ENCODE measurements around the gene EPHA5.

The EPHA5 gene

DNA sequence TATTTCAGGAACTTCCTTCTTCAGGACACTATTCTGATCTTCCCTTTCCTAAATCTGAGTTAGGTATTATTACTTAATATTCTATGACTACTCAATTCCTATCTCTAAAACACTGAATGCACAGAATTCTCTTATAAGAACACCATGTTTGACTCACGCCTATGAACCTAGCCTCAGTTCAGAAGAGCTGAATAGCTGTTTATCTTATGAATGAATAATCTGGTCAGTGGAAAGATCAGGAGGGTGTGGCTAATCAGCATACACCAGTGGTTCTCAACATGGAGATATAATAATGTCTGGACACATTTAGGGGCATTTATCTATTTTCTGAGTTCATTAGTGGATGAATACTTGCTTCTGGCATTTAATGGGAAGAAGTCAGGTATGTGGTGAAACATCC lies 24.2 kb downstream of the EPHA5 start:
- DNase-seq (ENCODE audit: low read depth) = no peak
- TF ChIP-seq, protein P1, sequence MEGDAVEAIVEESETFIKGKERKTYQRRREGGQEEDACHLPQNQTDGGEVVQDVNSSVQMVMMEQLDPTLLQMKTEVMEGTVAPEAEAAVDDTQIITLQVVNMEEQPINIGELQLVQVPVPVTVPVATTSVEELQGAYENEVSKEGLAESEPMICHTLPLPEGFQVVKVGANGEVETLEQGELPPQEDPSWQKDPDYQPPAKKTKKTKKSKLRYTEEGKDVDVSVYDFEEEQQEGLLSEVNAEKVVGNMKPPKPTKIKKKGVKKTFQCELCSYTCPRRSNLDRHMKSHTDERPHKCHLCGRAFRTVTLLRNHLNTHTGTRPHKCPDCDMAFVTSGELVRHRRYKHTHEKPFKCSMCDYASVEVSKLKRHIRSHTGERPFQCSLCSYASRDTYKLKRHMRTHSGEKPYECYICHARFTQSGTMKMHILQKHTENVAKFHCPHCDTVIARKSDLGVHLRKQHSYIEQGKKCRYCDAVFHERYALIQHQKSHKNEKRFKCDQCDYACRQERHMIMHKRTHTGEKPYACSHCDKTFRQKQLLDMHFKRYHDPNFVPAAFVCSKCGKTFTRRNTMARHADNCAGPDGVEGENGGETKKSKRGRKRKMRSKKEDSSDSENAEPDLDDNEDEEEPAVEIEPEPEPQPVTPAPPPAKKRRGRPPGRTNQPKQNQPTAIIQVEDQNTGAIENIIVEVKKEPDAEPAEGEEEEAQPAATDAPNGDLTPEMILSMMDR (IDR thresholded peaks at IDR 0.05; ENCODE audit: low read depth, low read length, missing control alignments) = no peak
- H3K4me3 ChIP-seq (ENCODE audit: low read depth, low read length) = no peak overlapping the region
- in situ Hi-C loops (cut with HindIII; ENCODE audit: low sequenced_read_pairs) = no loop called here

- TF ChIP-seq, protein P1 (IDR thresholded peaks at IDR 0.05; ENCODE audit: low read depth, low read length, missing control alignments) = no peak
- in situ Hi-C loops (cut with HindIII; ENCODE audit: low sequenced_read_pairs) = no loop called here
- DNase-seq (ENCODE audit: low read depth) = no peak
- H3K4me3 ChIP-seq (ENCODE audit: low read depth, low read length) = no peak overlapping the region
Observed at GRCh38 chr4:65645185-65645584, 25.1 kb downstream of the EPHA5 start.

DNA sequence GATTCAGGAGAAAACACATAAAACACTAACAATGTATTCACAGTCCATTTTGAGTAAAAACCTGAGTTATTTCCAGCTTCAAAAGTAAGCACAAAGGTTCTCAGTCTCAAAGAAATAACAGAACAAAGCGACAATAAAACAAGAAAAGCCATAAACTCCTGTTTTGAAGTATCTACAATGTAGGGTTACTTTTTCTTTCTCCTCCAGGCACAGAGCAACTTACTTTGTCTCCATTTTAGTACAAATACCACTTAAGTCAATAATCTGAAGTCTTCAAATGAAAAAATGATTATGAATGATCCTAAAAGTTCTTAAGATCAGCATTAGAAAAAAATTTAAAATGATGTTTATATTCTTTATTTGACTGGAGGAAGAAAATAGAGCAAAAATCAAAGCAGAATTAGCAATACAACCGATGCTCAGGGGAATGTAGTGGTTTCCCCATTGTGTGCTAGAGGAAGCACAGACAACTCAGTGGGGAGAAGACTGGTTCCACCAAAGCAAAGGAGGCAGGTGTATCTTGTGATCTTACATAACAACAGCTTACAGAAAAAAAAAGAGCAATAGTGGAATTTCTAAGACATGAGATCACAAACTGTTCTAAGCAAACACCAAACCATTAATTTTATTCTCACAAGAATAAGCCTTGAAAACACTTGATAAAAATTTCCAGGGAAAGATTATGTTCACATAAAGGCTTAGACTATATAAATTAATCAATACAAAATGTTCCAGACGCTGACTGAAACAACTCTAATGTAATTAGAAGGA lies 35.1 kb downstream of the EPHA5 start:
- H3K4me3 ChIP-seq (ENCODE audit: low read depth, low read length) = no peak overlapping the region
- in situ Hi-C loops (cut with HindIII; ENCODE audit: low sequenced_read_pairs) = no loop called here
- DNase-seq (ENCODE audit: low read depth) = no peak
- TF ChIP-seq, protein P1 (IDR thresholded peaks at IDR 0.05; ENCODE audit: low read depth, low read length, missing control alignments) = no peak

DNA sequence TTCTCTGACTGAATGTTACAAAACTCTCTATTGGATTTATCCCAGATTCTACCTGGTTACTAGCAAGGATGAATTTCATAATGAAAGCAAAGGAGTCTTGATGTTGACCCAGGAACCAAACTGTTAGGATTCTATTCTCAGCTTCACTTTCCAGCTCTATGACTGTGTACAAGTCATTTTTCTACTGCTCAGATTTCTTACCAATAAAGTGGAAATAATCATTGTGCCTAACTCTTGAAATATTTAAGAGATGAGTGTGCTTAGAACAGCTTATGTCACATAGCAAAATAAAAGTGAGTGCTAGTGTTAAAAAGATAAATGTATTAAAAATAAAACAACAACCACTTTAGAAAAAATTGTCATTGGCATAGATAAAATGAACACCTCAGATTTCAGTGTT lies 45.6 kb downstream of the EPHA5 start:
- TF ChIP-seq, protein P1 (IDR thresholded peaks at IDR 0.05; ENCODE audit: low read depth, low read length, missing control alignments) = no peak
- in situ Hi-C loops (cut with HindIII; ENCODE audit: low sequenced_read_pairs) = no loop called here

GRCh38 chr4:65623506-65623905 lies 46.8 kb downstream of the EPHA5 start:
- peak; percentile 43 for DNase-seq (ENCODE audit: low read depth)
- H3K4me3 ChIP-seq (ENCODE audit: low read depth, low read length) = no peak overlapping the region
- TF ChIP-seq, protein P1 (IDR thresholded peaks at IDR 0.05; ENCODE audit: low read depth, low read length, missing control alignments) = no peak
- in situ Hi-C loops (cut with HindIII; ENCODE audit: low sequenced_read_pairs) = no loop called here

More for the DNA sequence above, 45.6 kb downstream of the EPHA5 start:
- no peak overlapping the region for H3K4me3 ChIP-seq (ENCODE audit: low read depth, low read length)
- DNase-seq (ENCODE audit: low read depth) = no peak

GRCh38 chr4:65617416-65617815 lies 52.9 kb downstream of the EPHA5 start:
- no peak overlapping the region for H3K4me3 ChIP-seq (ENCODE audit: low read depth, low read length)
- peak; percentile 2 for DNase-seq (ENCODE audit: low read depth)
- TF ChIP-seq, protein P1 (IDR thresholded peaks at IDR 0.05; ENCODE audit: low read depth, low read length, missing control alignments) = no peak
- in situ Hi-C loops (cut with HindIII; ENCODE audit: low sequenced_read_pairs) = no loop called here
